Neural cell (in vitro differentiated cells): ENCODE measurements around the gene RNU6-1. TPM values are rescaled to one million over a fixed set of nuclear protein-coding genes. Genes with fewer than 3 reads are reported as not detected.

Experiments
- H2AFZ ChIP-seq: fragments of 200-600, 300-800 bp; sonication (generic), shearing (Covaris generic); 2 replicates; pipeline ENCODE4 v1.6.0; 2014; ENCODE audit warnings: low read depth, mild to moderate bottlenecking, antibody characterized with exemption, low read length, moderate library complexity
- H3F3A ChIP-seq: fragments of 200-600 bp; shearing (Covaris generic); 2 replicates; pipeline ENCODE4 v1.6.1; 2016; ENCODE audit warnings: mild to moderate bottlenecking, moderate library complexity, mixed read lengths, antibody characterized with exemption, low read length; ENCODE audit not compliant: insufficient read depth, poor library complexity, severe bottlenecking
- H3K27ac ChIP-seq: fragments of 200-600, 300-800 bp; sonication (generic), shearing (Covaris generic); 2 replicates; pipeline ENCODE4 v1.5.1; 2014; ENCODE audit warnings: mild to moderate bottlenecking, low read length, moderate library complexity
- H3K27me3 ChIP-seq: fragments of 300-800, 200-600 bp; sonication (generic), shearing (Covaris generic); 2 replicates; pipeline ENCODE4 v1.6.0; 2014; ENCODE audit warnings: mild to moderate bottlenecking, low read depth, low read length, moderate library complexity; ENCODE audit not compliant: insufficient read depth
- H3K36me3 ChIP-seq: fragments of 300-800, 200-600 bp; sonication (generic), shearing (Covaris generic); 2 replicates; pipeline ENCODE4 v1.5.1; 2014; ENCODE audit warnings: mild to moderate bottlenecking, antibody characterized with exemption, low read length, moderate library complexity; ENCODE audit not compliant: insufficient read depth
- H3K4me2 ChIP-seq: fragments of 300-800, 200-600 bp; sonication (generic), shearing (Covaris generic); 2 replicates; pipeline ENCODE4 v1.6.0; 2014; ENCODE audit warnings: mild to moderate bottlenecking, low read length
- H3K4me3 ChIP-seq: fragments of 300-800, 200-600 bp; sonication (generic), shearing (Covaris generic); 2 replicates; pipeline ENCODE4 v1.5.1; 2014; ENCODE audit warnings: mild to moderate bottlenecking, low read length, moderate library complexity
- H3K79me2 ChIP-seq: fragments of 200-600 bp; shearing (Covaris generic); replicated peaks from 2 replicates; pipeline ENCODE4 v1.6.0; 2014; ENCODE audit warnings: mild to moderate bottlenecking, low read length, moderate library complexity; ENCODE audit not compliant: insufficient read depth
- H3K9ac ChIP-seq: fragments of 300-800, 200-600 bp; sonication (generic), shearing (Covaris generic); 2 replicates; pipeline ENCODE4 v1.6.1; 2016; ENCODE audit warnings: mild to moderate bottlenecking, low read length, mixed read lengths
- H3K9me2 ChIP-seq: fragments of 200-600 bp; shearing (Covaris generic); 2 replicates; pipeline ENCODE4 v1.6.1; 2016; ENCODE audit warnings: mild to moderate bottlenecking, low read length, mixed read lengths; ENCODE audit not compliant: insufficient read depth
- H3K9me3 ChIP-seq: fragments of 200-600, 300-800 bp; sonication (generic), shearing (Covaris generic); 2 replicates; pipeline ENCODE4 v1.6.1; 2016; ENCODE audit warnings: mild to moderate bottlenecking, mixed run types, low read length, moderate library complexity, mixed read lengths
- H4K20me1 ChIP-seq: fragments of 200-600 bp; shearing (Covaris generic); 2 replicates; pipeline ENCODE4 v1.6.1; 2016; ENCODE audit warnings: mild to moderate bottlenecking, mixed run types; ENCODE audit not compliant: insufficient read depth
- EP300 ChIP-seq: fragments of 450-650 bp; conservative IDR thresholded peaks from 2 replicates; pipeline ENCODE4 v1.6.1; 2014; ENCODE audit warnings: antibody characterized with exemption, mild to moderate bottlenecking, moderate library complexity; ENCODE audit not compliant: poor library complexity, severe bottlenecking
- EZH2 ChIP-seq: fragments of 200-600, 300-800 bp; shearing (Covaris generic), sonication (generic); IDR thresholded peaks from 2 replicates; pipeline ENCODE4 v1.6.1; 2014; ENCODE audit warnings: antibody characterized with exemption, low read length, borderline replicate concordance, mild to moderate bottlenecking; ENCODE audit not compliant: insufficient read depth, poor library complexity, severe bottlenecking
- MXI1 ChIP-seq: fragments of 450-650 bp; conservative IDR thresholded peaks from 2 replicates; pipeline ENCODE4 v1.6.1; 2014; ENCODE audit warnings: antibody characterized with exemption, mild to moderate bottlenecking; ENCODE audit not compliant: poor library complexity, severe bottlenecking
- POLR2AphosphoS5 ChIP-seq: IDR thresholded peaks from 2 replicates; pipeline ENCODE4 v1.6.1; 2012
- RAD21 ChIP-seq: fragments of 450-650 bp; conservative IDR thresholded peaks from 2 replicates; pipeline ENCODE4 v1.6.1; 2014; ENCODE audit warnings: antibody characterized with exemption, mild to moderate bottlenecking, moderate library complexity
- SMC3 ChIP-seq: fragments of 450-650 bp; conservative IDR thresholded peaks from 2 replicates; pipeline ENCODE4 v1.6.1; 2014; ENCODE audit warnings: antibody characterized with exemption, mild to moderate bottlenecking, moderate library complexity; ENCODE audit not compliant: poor library complexity
- TAF1 ChIP-seq: IDR thresholded peaks from 2 replicates; pipeline ENCODE4 v1.6.1; 2012; ENCODE audit warnings: low read depth
- polyA plus RNA-seq: library from polyadenylated mRNA; depleted of rRNA; stranded (reverse); fragments of >200 nt; gene quantifications from 2 replicates; pipeline ENCODE4 v1.2.3, GENCODE V29; 2014
- TF ChIP-seq, protein P1 (sequence below): IDR thresholded peaks from 2 replicates; pipeline ENCODE4 v1.6.1; 2012; ENCODE audit warnings: borderline replicate concordance
- TF ChIP-seq, protein P2 (sequence below): fragments of 450-650 bp; IDR thresholded peaks from 2 replicates; pipeline ENCODE4 v1.5.1; 2014; ENCODE audit warnings: antibody characterized with exemption, mild to moderate bottlenecking, moderate library complexity; ENCODE audit not compliant: poor library complexity, severe bottlenecking

RNU6-1 gene
- polyA plus RNA-seq, 1 donor from 2014 or later = not detected

GRCh38 chr15:67809866-67810265 lies 30.0 kb downstream of the RNU6-1 start:
- TF ChIP-seq POLR2AphosphoS5 = no peak
- TF ChIP-seq MXI1 = no peak
- no peak for TF ChIP-seq RAD21
- TF ChIP-seq TAF1 = no peak
- TF ChIP-seq SMC3 = no peak
- TF ChIP-seq, protein P1, sequence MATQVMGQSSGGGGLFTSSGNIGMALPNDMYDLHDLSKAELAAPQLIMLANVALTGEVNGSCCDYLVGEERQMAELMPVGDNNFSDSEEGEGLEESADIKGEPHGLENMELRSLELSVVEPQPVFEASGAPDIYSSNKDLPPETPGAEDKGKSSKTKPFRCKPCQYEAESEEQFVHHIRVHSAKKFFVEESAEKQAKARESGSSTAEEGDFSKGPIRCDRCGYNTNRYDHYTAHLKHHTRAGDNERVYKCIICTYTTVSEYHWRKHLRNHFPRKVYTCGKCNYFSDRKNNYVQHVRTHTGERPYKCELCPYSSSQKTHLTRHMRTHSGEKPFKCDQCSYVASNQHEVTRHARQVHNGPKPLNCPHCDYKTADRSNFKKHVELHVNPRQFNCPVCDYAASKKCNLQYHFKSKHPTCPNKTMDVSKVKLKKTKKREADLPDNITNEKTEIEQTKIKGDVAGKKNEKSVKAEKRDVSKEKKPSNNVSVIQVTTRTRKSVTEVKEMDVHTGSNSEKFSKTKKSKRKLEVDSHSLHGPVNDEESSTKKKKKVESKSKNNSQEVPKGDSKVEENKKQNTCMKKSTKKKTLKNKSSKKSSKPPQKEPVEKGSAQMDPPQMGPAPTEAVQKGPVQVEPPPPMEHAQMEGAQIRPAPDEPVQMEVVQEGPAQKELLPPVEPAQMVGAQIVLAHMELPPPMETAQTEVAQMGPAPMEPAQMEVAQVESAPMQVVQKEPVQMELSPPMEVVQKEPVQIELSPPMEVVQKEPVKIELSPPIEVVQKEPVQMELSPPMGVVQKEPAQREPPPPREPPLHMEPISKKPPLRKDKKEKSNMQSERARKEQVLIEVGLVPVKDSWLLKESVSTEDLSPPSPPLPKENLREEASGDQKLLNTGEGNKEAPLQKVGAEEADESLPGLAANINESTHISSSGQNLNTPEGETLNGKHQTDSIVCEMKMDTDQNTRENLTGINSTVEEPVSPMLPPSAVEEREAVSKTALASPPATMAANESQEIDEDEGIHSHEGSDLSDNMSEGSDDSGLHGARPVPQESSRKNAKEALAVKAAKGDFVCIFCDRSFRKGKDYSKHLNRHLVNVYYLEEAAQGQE = no peak
- TF ChIP-seq EZH2 = no peak
- TF ChIP-seq, protein P2, sequence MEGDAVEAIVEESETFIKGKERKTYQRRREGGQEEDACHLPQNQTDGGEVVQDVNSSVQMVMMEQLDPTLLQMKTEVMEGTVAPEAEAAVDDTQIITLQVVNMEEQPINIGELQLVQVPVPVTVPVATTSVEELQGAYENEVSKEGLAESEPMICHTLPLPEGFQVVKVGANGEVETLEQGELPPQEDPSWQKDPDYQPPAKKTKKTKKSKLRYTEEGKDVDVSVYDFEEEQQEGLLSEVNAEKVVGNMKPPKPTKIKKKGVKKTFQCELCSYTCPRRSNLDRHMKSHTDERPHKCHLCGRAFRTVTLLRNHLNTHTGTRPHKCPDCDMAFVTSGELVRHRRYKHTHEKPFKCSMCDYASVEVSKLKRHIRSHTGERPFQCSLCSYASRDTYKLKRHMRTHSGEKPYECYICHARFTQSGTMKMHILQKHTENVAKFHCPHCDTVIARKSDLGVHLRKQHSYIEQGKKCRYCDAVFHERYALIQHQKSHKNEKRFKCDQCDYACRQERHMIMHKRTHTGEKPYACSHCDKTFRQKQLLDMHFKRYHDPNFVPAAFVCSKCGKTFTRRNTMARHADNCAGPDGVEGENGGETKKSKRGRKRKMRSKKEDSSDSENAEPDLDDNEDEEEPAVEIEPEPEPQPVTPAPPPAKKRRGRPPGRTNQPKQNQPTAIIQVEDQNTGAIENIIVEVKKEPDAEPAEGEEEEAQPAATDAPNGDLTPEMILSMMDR = no peak
- TF ChIP-seq EP300 = no peak
- H3K9me3 ChIP-seq = no peaks in the 10 kb centered on the region
- no peaks in the 10 kb centered on the region for H3K36me3 ChIP-seq
- no peaks in the 10 kb centered on the region for H3K9me2 ChIP-seq
- H2AFZ ChIP-seq = no peak overlapping the region
- no peak overlapping the region for H3K4me2 ChIP-seq
- no peaks in the 10 kb centered on the region for H3K27me3 ChIP-seq
- H3K79me2 ChIP-seq = no peaks in the 10 kb centered on the region
- H4K20me1 ChIP-seq = no peaks in the 10 kb centered on the region
- H3K9ac ChIP-seq = no peak overlapping the region
- no peak overlapping the region for H3K4me3 ChIP-seq
- no peak overlapping the region for H3K27ac ChIP-seq
- no peaks in the 10 kb centered on the region for H3F3A ChIP-seq

GRCh38 chr15:67809441-67809840 lies 30.4 kb downstream of the RNU6-1 start:
- Histone ChIP-seq H3K27ac (no peak overlapping the region), H2AFZ (no peak overlapping the region), H3K9ac (no peak overlapping the region), H3K9me3 (no peaks in the 10 kb centered on the region), H3K27me3 (no peaks in the 10 kb centered on the region), H3K4me3 (no peak overlapping the region), H3K79me2 (no peaks in the 10 kb centered on the region), H3F3A (no peaks in the 10 kb centered on the region), H3K4me2 (no peak overlapping the region), H4K20me1 (no peaks in the 10 kb centered on the region), H3K9me2 (no peaks in the 10 kb centered on the region), H3K36me3 (no peaks in the 10 kb centered on the region)
- TF ChIP-seq RAD21 (no peak), POLR2AphosphoS5 (no peak), EZH2 (no peak), MXI1 (no peak), TAF1 (no peak), EP300 (no peak), SMC3 (no peak)
- TF ChIP-seq, protein P2 = no peak
- TF ChIP-seq, protein P1 = no peak
